ENCODE data around the gene ARHGAP23. TPM values are rescaled to one million over a fixed set of nuclear protein-coding genes. Genes with fewer than 3 reads are reported as not detected.

ARHGAP23 gene
- total and polyA plus RNA-seq, 2 experiments from 2014 or later = 16.0 to 30.0 TPM

DNA sequence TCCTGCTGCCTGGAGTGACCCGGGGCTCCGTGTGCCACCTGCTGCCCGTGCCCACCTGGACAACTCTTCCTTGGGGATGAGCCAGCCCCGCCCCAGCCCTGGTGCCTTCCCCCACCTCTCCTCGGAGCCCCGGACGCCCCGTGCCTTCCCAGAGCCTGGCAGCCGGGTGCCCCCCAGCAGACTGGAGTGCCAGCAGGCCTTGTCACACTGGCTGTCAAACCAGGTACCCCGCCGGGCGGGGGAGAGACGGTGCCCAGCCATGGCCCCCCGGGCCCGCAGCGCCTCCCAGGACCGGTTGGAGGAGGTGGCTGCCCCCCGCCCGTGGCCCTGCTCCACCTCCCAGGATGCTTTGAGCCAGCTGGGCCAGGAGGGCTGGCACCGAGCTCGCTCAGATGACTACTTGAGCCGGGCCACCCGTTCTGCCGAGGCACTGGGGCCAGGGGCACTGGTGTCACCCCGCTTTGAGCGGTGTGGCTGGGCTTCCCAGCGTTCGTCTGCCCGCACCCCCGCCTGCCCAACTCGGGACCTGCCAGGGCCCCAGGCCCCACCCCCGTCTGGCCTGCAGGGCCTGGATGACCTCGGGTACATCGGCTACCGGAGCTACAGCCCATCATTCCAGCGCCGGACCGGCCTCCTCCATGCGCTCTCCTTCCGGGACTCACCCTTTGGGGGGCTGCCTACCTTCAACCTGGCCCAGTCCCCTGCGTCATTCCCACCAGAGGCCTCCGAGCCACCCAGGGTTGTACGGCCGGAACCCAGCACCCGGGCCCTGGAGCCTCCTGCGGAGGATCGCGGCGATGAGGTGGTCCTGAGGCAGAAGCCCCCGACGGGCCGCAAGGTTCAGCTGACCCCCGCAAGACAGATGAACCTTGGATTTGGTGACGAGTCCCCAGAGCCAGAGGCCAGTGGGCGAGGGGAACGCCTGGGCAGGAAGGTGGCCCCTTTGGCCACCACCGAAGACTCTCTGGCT is 38.4 kb downstream of the ARHGAP23 start:
- Histone ChIP-seq H4K20me1 (ENCODE audit: insufficient read depth, poor library complexity, severe bottlenecking) (peaks cover 6% of the 10 kb centered on the region), H3K27me3 (no peaks in the 10 kb centered on the region), H3K27ac (no peak overlapping the region), H2AFZ (no peak overlapping the region), H3K4me1 (ENCODE audit: insufficient read depth) (peaks cover 10% of the 10 kb centered on the region), H3K36me3 (replicated peaks; ENCODE audit: insufficient read depth, low read depth) (no peaks in the 10 kb centered on the region), H3K4me2 (no peak overlapping the region), H3K79me2 (no peaks in the 10 kb centered on the region), H3K9me3 (ENCODE audit: low read depth) (no peaks in the 10 kb centered on the region), H3K4me3 (no peak overlapping the region), H3K9me2 (replicated peaks; ENCODE audit: insufficient read depth) (no peaks in the 10 kb centered on the region)
- DNase-seq (ENCODE audit: low spot score) = no peak
- WGBS (ENCODE audit: low lambda C conversion rate, missing lambda C conversion rate) = 98% methylated on average over 43 of the region's 57 CpGs
- TF ChIP-seq, protein P1, sequence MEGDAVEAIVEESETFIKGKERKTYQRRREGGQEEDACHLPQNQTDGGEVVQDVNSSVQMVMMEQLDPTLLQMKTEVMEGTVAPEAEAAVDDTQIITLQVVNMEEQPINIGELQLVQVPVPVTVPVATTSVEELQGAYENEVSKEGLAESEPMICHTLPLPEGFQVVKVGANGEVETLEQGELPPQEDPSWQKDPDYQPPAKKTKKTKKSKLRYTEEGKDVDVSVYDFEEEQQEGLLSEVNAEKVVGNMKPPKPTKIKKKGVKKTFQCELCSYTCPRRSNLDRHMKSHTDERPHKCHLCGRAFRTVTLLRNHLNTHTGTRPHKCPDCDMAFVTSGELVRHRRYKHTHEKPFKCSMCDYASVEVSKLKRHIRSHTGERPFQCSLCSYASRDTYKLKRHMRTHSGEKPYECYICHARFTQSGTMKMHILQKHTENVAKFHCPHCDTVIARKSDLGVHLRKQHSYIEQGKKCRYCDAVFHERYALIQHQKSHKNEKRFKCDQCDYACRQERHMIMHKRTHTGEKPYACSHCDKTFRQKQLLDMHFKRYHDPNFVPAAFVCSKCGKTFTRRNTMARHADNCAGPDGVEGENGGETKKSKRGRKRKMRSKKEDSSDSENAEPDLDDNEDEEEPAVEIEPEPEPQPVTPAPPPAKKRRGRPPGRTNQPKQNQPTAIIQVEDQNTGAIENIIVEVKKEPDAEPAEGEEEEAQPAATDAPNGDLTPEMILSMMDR (IDR thresholded peaks at IDR 0.05; ENCODE audit: poor library complexity) = no peak
- TF ChIP-seq EZH2phosphoT487 (IDR thresholded peaks at IDR 0.05; ENCODE audit: low read depth, severe bottlenecking, unreplicated experiment) = no peak
- no peak for TF ChIP-seq EZH2 (IDR thresholded peaks at IDR 0.05; ENCODE audit: borderline replicate concordance)

GRCh38 chr17:38467491-38467890 is 39.2 kb downstream of the ARHGAP23 start:
- WGBS (ENCODE audit: low lambda C conversion rate, missing lambda C conversion rate) = no CpG with 5 or more reads among the region's 1 CpG
- Histone ChIP-seq H3K36me3 (replicated peaks; ENCODE audit: insufficient read depth, low read depth) (no peaks in the 10 kb centered on the region), H3K4me1 (ENCODE audit: insufficient read depth) (peaks cover 10% of the 10 kb centered on the region), H3K9me2 (replicated peaks; ENCODE audit: insufficient read depth) (no peaks in the 10 kb centered on the region), H3K79me2 (no peaks in the 10 kb centered on the region), H2AFZ (no peak overlapping the region), H3K4me3 (no peak overlapping the region), H3K27me3 (no peaks in the 10 kb centered on the region), H3K27ac (no peak overlapping the region), H4K20me1 (ENCODE audit: insufficient read depth, poor library complexity, severe bottlenecking) (peaks cover 6% of the 10 kb centered on the region), H3K4me2 (no peak overlapping the region), H3K9me3 (ENCODE audit: low read depth) (no peaks in the 10 kb centered on the region)
- DNase-seq (ENCODE audit: low spot score) = no peak
- TF ChIP-seq EZH2 (IDR thresholded peaks at IDR 0.05; ENCODE audit: borderline replicate concordance) (no peak), EZH2phosphoT487 (IDR thresholded peaks at IDR 0.05; ENCODE audit: low read depth, severe bottlenecking, unreplicated experiment) (no peak)
- TF ChIP-seq, protein P1 (IDR thresholded peaks at IDR 0.05; ENCODE audit: poor library complexity) = no peak

- Histone ChIP-seq H3K4me2 (no peak overlapping the region), H3K79me2 (no peaks in the 10 kb centered on the region), H3K36me3 (replicated peaks; ENCODE audit: insufficient read depth, low read depth) (no peaks in the 10 kb centered on the region), H3K4me1 (ENCODE audit: insufficient read depth) (no peaks in the 10 kb centered on the region), H3K9me3 (ENCODE audit: low read depth) (no peaks in the 10 kb centered on the region), H2AFZ (no peak overlapping the region), H3K27me3 (no peaks in the 10 kb centered on the region), H4K20me1 (ENCODE audit: insufficient read depth, poor library complexity, severe bottlenecking) (peaks cover 6% of the 10 kb centered on the region), H3K27ac (no peak overlapping the region), H3K9me2 (replicated peaks; ENCODE audit: insufficient read depth) (no peaks in the 10 kb centered on the region), H3K4me3 (no peak overlapping the region)
- TF ChIP-seq EZH2 (IDR thresholded peaks at IDR 0.05; ENCODE audit: borderline replicate concordance) = no peak
- TF ChIP-seq, protein P1 (IDR thresholded peaks at IDR 0.05; ENCODE audit: poor library complexity) = no peak
- no peak for TF ChIP-seq EZH2phosphoT487 (IDR thresholded peaks at IDR 0.05; ENCODE audit: low read depth, severe bottlenecking, unreplicated experiment)
- DNase-seq (ENCODE audit: low spot score) = peak; percentile 64
- WGBS (ENCODE audit: low lambda C conversion rate, missing lambda C conversion rate) = 68% methylated on average over 10 of the region's 20 CpGs
These were observed 41.6 kb downstream of the ARHGAP23 start for GRCh38 chr17:38469875-38470274.

Data from hepatocyte (in vitro differentiated cells).